Body of pancreas (tissue), 4 donors: ENCODE measurements around the gene ASPRV1.

Source experiments
- CTCF ChIP-seq, 7 experiments: fragments of 450-650 bp in 4 of 7; fragments of 200-600 bp in 3 of 7; sonication (generic) in 3 of 7; IDR thresholded peaks; one replicate each; pipeline ENCODE4 v1.5.1; 2016 to 2019; ENCODE audit warnings: antibody characterized with exemption in 7 of 7
- POLR2A ChIP-seq, 3 donors: fragments of 450-650 bp; IDR thresholded peaks; one replicate each; pipeline ENCODE4 v1.6.1; 2016; ENCODE audit warnings: antibody characterized with exemption in 3 of 3, mild to moderate bottlenecking in 2 of 3

- TF ChIP-seq CTCF (IDR thresholded peaks at IDR 0.05) (no peak), POLR2A (IDR thresholded peaks at IDR 0.05) (no peak)
Observed at GRCh38 chr2:70010576-70011111, 49.2 kb upstream of the ASPRV1 start.
